ENCODE data around the gene TMC6. TPM values are rescaled to one million over a fixed set of nuclear protein-coding genes. Genes with fewer than 3 reads are reported as not detected.

The TMC6 gene
- total RNA-seq, 1 donor from 2014 or later = 94.4 TPM

- no peak for TF ChIP-seq CTCF (conservative IDR thresholded peaks at IDR 0.05)
- H3K4me3 Mint-ChIP-seq = no peak overlapping the region
- H3K27ac Mint-ChIP-seq = no peak overlapping the region
- H3K36me3 Mint-ChIP-seq = peaks cover 11% of the 10 kb centered on the region
- DNase-seq (ENCODE audit: extremely low spot score, unreplicated experiment) = no peak
- no peaks in the 10 kb centered on the region for H3K9me3 Mint-ChIP-seq
- H3K27me3 Mint-ChIP-seq = no peaks in the 10 kb centered on the region
- H3K4me1 Mint-ChIP-seq (ENCODE audit: unreplicated experiment) = peaks cover 4% of the 10 kb centered on the region
Measured at GRCh38 chr17:78107457-78107856, 21.1 kb downstream of the TMC6 start.

DNA sequence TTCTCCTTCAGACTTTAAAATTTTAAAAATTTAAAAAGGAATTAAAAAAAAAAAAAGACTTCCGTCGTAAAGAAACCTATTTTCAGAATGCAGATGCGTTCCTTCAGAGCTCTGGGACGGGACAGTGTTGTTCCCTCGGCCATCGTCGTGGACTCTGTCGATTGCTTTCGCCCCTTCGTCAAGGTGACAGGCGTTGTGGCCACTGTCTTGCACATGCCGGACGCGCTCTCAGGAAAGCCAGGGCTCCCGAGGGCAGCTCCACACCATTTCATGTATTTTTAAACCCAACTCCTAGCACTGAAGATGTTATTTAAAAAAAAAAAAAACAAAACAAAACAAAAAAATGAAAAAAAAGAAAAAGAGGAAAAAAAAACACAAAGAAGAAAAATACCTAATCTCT is 22.3 kb downstream of the TMC6 start:
- H3K4me1 Mint-ChIP-seq (ENCODE audit: unreplicated experiment) = peaks cover 3% of the 10 kb centered on the region
- H3K4me3 Mint-ChIP-seq = no peak overlapping the region
- no peak for DNase-seq (ENCODE audit: extremely low spot score, unreplicated experiment)
- peaks cover 16% of the 10 kb centered on the region for H3K36me3 Mint-ChIP-seq
- no peaks in the 10 kb centered on the region for H3K27me3 Mint-ChIP-seq
- no peaks in the 10 kb centered on the region for H3K9me3 Mint-ChIP-seq
- H3K27ac Mint-ChIP-seq = no peak overlapping the region
- TF ChIP-seq CTCF (conservative IDR thresholded peaks at IDR 0.05) = no peak

- H3K27ac Mint-ChIP-seq = no peak overlapping the region
- H3K36me3 Mint-ChIP-seq = peaks cover 20% of the 10 kb centered on the region
- H3K4me3 Mint-ChIP-seq = no peak overlapping the region
- no peak for TF ChIP-seq CTCF (conservative IDR thresholded peaks at IDR 0.05)
- no peaks in the 10 kb centered on the region for H3K9me3 Mint-ChIP-seq
- H3K4me1 Mint-ChIP-seq (ENCODE audit: unreplicated experiment) = peaks cover under 1% of the 10 kb centered on the region
- DNase-seq (ENCODE audit: extremely low spot score, unreplicated experiment) = no peak
- no peaks in the 10 kb centered on the region for H3K27me3 Mint-ChIP-seq
Measured at GRCh38 chr17:78105551-78105950, 23.0 kb downstream of the TMC6 start.

DNA sequence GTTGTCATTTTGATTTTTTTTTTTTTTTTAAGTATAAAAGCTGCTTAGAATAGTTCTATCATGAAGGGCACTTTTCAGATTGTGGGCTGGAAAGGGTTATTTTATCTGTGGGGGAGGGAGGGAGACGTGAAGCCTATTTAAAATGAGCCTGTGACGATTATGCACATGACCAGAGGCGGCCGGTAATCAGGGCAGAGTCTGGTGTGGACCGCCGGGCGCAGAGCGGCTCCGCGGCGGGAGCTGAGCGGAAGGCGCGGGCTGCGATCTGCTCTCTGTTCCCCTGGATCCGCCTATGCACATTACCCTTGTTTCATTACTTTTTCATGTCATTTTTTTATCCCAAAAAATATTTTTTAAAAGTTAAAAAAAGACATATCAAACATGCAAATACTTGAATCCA is 23.5 kb downstream of the TMC6 start:
- Mint-ChIP-seq H3K4me3 (no peak overlapping the region), H3K4me1 (ENCODE audit: unreplicated experiment) (no peaks in the 10 kb centered on the region), H3K9me3 (no peaks in the 10 kb centered on the region), H3K27ac (no peak overlapping the region), H3K27me3 (no peaks in the 10 kb centered on the region), H3K36me3 (peaks cover 22% of the 10 kb centered on the region)
- no peak for TF ChIP-seq CTCF (conservative IDR thresholded peaks at IDR 0.05)
- no peak for DNase-seq (ENCODE audit: extremely low spot score, unreplicated experiment)

DNA sequence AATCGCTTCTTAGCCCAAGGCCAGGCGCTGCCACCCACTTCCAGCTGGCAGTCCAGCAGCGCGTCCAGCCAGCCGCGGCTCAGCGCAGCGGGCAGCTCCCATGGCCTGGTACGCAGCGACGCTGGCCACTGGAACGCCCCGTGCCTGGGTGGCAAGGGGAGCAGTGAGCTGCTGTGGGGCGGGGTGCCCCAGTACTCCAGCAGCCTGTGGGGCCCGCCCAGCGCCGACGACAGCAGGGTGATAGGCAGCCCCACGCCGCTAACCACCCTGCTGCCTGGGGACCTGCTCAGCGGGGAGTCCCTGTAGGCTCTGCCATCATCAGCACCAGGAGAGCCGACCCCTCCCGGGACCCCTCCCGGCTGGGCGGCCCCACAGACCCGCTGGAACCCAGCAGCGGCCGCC is 24.0 kb downstream of the TMC6 start:
- H3K27me3 Mint-ChIP-seq = no peaks in the 10 kb centered on the region
- no peak overlapping the region for H3K27ac Mint-ChIP-seq
- H3K36me3 Mint-ChIP-seq = peaks cover 27% of the 10 kb centered on the region
- DNase-seq (ENCODE audit: extremely low spot score, unreplicated experiment) = no peak
- no peak for TF ChIP-seq CTCF (conservative IDR thresholded peaks at IDR 0.05)
- no peaks in the 10 kb centered on the region for H3K9me3 Mint-ChIP-seq
- no peak overlapping the region for H3K4me3 Mint-ChIP-seq
- H3K4me1 Mint-ChIP-seq (ENCODE audit: unreplicated experiment) = no peaks in the 10 kb centered on the region

- H3K4me3 Mint-ChIP-seq = no peak overlapping the region
- no peaks in the 10 kb centered on the region for H3K27me3 Mint-ChIP-seq
- H3K4me1 Mint-ChIP-seq (ENCODE audit: unreplicated experiment) = no peaks in the 10 kb centered on the region
- peaks cover 35% of the 10 kb centered on the region for H3K36me3 Mint-ChIP-seq
- TF ChIP-seq CTCF (conservative IDR thresholded peaks at IDR 0.05) = no peak
- DNase-seq (ENCODE audit: extremely low spot score, unreplicated experiment) = no peak
- H3K27ac Mint-ChIP-seq = no peak overlapping the region
- no peaks in the 10 kb centered on the region for H3K9me3 Mint-ChIP-seq
Measured at GRCh38 chr17:78103311-78103710, 25.2 kb downstream of the TMC6 start.
